Measurements from ENCODE around the gene LRRFIP1.
"Not testable (repeated sequence)": the region's sequence is repeated elsewhere in the genome, so short reads cannot be mapped to it uniquely, and the experiment has no call there.

Gene LRRFIP1

DNA sequence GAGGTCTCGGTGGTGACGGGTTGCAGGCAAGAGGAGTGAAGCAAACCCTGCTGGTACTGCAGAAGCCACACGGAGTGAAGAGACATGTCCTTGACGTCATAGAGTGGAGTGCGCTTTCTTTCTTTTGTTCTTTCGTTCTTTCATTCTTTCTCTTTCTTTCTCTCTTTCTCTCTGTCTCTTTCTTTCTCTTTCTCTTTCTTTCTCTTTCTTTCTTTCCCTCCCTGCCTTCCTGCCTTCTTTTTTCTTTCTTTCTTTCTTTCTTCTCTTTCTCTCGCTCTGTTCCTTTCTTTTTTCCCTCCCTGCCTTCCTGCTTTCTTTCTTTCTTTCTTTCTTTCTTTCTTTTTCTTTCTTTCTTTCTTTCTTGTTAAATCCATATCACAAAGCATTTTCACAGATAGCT lies 39.2 kb downstream of the LRRFIP1 start:
- no peak for DNase-seq

DNA sequence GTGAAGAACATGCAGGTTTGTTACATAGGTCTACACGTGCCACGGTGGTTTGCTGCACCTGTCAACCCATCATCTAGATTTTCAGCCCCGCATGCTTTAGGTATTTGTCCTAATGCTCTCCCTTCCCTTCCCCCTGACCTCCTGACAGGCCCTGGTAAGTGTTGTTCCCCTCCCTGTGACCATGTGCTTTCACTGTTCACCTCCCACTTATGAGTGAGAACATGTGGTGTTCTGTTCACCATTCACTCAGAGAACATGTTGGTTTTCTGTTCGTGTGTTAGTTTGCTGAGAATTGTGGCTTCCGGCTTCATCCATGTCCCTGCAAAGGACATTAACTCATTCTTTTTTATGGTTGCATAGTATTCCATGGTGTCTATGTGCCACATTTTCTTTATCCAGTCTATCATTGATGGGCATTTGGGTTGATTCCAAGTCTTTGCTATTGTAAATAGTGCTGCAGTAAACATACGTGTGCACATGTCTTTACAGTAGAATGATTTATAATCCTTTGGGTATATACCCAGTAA lies 39.7 kb downstream of the LRRFIP1 start:
- DNase-seq: not testable (repeated sequence)

DNA sequence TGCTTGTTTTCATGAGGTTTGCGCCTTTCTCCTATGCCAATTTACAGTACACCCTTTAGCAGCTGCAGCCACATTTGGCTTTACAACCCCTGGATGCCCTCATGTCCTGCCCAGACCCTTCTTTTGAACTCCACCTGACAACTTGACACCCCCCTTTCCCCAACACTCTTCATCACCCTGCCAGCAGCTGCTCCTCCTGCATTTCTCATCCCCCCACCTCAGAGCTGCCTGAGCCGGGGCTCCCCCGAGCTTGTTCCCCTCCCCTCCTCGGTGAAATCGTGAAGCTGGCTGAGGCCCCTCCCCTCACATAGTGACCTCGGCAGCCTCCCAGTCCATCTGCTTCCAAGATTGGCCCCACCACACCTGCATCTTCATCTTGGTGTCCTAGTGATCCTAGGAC lies 40.5 kb downstream of the LRRFIP1 start:
- DNase-seq: no peak

DNA sequence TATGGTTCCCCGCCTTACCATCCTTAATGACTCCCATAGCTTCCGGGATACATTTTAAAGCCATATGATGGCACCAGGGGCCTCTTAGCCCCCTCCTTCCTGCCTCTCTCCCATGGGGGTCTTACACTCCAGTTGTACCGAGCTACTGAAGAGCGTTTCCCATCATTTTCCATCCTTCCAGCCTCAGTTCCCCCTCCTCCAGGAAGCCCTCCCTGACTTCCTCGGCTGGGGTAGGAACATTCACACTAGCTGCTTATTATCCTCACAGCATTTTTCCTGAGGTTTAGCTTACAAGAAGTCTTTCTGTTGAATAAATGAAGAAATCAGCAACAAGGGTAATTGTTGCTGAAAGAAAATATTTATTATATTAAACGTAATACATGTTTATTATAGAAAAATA lies 41.1 kb downstream of the LRRFIP1 start:
- no peak for DNase-seq

DNA sequence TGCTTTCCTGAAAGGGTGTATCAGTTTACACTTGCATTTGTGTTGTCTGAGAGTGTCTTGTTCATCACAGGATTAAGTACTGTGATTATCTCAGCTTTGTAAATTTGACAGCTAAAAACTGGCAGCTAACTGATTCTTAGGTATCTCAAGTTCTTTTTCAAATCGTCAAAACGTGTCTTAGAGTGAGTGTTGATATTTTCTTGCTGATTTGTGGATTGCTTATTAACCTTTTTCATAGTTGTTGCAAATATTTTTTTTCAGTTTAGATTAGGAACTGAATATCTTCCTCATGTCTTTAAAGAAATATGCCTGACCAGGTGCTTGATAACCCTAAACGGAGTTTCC lies 41.9 kb downstream of the LRRFIP1 start:
- DNase-seq: no peak

DNA sequence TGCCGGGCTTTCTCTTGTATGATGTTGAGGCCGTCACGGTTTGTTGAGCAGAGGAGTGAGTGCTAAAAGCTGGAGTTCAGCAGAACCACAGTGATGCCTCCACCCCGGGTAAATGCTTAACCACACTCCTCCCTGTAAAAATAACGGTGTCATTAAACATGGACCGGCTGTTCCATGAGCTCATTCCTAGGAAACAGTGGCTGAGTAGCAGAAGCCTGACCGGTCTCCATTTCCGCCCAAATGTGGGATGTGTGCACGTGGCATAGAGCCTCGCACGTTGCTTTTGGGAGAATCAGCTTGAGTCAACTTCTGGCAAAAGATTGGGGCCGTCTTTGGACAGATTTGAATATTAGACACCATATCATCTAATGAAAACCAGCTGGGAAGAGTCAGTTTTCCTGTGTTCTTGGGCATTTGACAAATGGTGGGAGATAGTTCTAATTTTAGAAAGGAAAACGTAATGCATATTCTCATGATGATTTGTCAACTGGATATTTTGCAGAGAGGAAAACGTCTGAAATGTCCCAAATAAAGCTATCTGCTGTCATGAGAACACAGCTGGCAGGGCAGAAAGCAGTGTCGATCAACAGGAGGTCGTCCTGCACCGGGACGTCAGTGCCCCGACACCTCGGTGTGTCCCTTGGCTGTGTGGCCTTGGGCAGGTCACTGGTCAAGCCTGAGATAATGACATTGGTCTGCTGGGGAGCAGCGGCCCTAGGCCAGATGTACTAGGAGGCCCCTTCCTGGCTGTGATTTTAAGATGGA lies 42.4 kb downstream of the LRRFIP1 start:
- no peak for DNase-seq

DNA sequence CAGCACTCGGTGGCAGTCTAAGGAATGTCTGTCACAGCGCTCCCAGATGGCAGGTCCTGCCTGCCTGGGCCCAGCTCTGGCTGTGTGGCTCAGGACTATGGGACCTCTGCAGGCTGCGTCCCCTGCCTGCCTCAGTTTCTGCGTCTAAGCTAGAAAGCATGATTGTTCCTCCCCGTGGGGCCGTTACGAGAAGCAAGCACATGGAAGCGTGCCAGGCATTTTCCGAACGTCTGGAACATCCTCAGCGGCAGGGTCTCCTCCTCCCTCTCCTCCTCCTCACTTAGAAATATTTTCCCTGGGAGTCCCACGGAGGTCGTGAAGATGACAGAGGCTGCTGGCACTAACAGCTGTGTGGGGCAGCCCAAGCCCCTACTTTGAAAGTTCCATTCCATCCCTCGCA lies 43.3 kb downstream of the LRRFIP1 start:
- DNase-seq: no peak

DNA sequence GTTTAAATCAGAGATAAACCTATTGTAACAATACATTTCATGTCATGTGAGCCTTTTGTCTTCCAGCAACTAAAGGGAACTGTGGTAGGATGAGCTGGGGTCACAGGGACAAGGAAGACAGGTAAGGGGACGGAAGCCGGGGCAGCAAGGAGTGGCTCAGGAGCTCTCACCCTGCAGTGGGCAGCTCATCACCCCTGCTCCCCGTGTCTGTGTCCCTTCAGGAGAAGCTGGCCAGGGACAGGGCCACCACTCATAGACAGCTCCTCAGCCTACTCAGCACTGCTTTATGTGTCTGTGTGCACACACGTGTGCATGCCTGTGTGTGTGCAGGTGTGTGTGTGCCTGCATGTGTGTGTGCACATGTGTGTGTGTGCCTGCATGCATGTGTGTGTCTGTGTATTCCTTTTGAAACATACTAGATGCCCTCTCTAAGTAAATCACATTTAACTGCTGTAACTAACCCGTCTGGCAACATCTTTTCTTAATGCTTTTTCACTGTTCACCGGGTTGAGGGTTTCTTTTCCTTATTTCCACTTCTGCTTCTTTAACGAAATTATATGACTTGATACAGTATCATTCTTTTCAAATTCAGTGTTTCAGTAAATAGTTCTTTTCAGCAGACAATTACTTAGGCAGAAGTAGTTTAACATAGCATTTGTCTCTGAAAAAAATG lies 44.2 kb downstream of the LRRFIP1 start:
- no peak for DNase-seq

DNA sequence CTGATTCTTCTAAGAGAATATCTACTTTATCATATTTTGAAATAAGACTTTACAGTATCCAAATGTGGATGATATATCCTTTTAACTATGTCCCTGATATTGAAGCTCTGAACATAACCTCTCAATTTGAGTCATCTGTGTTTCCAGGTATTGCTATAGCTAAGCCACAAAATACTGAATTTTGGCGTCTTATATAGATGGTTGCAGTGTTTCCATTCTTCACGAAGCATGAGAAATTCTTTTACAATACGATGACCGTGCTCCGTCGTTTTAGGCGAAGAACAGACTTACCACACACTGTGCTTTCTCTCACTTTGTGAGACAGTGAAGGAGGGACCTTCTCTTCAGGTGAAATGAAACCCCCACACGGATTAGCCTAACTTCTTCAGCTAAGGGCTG lies 45.3 kb downstream of the LRRFIP1 start:
- DNase-seq: no peak

DNA sequence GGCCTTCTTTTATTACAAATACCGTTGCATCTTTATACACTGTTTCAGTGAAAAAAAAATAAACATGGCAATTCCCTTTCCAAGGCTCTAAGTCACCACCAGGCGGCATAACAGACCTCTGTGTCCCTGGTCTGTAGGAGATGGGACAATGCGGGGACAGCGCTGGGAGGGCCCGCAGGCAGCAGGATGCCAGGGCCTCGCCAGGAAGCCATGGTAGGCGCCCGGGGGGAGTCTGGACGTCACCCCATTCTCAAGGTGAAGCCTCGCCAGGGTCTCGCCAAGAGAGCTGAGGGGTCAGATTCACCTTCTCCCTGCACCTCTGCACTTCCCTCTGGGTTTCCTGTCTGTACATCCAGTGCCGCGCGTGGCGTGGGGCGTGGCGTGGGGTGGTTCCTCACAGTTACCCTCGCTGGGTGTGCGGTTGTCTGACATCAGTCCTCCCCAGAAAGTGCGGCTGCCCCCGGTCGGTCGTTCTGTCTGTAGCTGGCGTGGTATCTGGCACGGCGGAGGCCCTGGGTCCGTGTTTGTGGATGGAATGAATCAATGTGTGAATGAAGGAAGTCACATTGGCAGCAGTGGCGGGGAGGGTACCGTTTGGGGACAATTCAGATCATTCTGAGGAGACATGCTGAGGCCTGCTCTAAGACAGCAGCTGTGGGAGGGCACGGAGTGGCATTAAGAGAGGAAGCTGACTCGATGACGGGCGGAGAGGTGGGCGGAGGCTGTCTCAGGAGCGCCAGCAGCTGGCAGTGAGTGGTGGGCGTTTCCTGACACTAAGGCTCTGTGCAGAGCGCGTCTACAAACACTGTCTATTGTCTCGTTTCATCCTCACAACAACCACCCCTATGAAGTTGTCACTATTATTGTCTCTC lies 46.0 kb downstream of the LRRFIP1 start:
- DNase-seq: peak; percentile 69

DNA sequence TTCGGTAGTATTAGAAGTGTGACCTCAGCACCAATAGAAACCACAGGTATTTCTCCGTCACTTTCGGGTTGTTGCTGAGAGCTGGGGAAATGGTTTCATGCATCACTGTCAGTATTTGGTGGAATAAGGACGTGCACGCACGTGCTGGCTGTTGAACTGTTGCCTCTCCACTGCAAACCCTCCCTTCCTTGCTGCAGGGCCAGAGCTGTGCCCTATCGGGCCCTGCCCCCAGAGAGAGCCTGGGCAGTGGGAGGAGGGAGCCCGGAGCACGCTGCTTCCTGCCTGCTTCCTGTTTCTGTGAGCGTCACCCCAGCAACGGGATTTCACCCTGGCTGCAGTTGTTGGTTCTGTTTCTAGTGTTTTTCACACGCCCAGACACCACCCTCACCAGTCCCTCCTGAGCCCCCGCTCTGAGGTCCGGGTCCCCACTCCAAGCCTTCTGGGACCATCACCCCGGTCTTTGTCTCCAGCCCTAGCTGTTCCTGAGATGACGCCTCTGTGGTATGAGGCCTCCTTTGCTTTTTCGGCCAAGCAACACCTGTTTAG lies 47.4 kb downstream of the LRRFIP1 start:
- DNase-seq: peak; percentile 90

DNA sequence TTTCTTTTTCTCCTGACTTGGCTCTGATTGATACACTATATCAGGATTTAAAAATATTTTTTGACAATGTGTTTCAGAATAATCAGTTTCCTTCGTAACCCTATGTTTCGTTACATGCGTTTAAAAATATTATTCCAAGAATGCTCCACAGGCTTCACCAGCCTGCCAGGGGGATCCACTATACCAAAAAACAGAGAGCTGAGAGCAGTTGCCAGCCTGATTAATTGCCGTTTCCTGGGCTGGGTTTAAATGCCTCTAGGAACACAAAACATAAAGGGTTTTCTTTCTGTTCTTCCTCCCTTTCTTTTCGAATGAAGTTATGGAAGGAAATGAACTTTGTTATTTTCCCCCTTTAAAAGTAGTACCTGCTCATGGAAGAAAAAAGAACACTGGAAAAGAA lies 47.9 kb downstream of the LRRFIP1 start:
- DNase-seq: no peak

DNA sequence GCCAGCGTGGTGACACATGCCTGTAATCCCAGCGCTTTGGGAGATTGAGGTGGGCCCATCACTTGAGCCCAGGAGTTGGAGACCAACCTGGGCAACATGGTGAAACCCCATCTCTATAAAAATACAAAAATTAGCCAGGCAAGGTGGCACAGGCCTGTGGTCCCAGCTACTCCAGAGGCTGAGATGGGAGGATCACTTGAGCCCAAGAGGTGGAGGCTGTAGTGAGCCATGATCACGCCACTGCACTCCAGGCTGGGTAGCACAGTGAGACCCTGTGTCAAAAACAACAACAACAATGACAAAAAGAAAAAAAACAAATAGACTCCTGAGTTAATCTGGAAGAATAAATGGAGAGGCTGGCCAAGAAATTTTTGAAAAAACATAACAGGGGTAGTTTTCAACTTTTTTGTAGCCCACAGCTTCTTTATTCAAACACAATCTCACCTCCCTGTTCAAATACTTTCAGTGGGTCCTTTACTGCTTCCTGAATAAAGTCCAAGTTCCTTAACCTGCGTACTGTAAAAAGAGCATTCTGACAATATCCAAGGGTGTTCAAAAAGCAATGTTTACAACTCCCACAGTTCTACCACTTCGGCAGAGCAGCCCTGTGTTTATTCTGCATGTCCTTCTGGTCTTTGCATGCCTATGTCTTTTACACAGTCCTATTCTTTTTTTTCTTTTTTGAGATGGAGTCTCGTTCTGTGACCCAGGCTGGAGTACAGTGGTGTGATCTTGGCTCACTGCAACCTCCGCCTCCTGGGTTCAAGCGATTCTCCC lies 53.5 kb downstream of the LRRFIP1 start:
- DNase-seq: no peak

DNA sequence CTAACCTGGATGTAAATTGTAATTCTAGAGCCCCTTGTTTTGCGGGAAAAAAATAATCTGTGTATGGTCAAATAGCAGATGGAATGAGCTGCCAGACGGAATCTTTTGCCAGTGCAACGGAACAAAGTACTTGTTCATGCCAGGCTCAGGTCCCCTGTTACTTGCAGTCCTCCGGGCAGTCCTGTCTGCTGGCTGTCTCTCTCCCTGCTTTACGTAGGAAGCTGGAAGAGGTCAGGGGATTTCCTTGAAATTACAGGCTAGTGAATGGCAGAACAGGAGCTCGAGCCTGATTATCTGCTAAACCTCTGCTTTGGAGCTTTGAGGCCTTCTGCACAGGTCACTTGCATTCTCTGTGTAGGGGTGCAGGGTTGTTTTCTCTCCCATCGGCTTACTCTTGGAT lies 54.8 kb downstream of the LRRFIP1 start:
- DNase-seq: no peak

DNA sequence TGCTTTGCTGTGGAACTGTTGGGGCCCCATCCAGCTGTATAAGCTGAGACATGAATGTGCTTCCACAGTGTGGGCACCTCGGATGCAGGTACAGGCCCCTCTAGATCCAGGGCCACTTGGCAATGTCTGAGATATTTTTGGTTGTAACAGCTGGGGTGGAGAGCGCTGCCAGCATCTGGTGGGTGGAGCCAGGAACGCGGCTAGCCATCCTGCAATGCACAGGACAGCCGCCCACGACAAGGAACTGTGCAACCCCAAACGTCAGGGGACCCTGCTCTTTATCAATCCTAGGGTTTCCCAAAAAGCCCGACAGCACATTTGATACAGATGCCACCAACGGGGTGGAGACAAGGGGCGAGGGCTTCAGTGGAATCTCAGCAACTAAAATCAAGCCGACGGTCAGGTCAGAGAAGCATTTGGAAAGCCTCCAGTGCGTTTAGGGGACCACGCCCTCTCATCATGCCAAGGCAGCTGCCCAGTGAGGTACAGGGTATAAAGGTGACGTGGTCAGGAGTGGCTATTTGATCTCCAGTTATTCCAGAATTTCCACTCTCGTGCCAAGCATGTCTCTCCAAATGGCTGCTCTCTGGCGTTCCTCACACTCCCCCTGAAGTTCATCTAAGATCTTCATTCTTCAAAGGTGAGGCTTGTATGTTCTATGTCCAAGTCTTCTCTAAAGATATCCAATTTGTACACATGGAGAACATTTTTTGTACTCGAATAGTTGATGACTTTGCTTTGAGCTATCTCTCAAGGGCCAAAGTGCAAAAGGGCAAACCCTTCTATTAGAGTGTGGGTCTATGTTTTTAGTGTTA lies 55.7 kb downstream of the LRRFIP1 start:
- DNase-seq: no peak

DNA sequence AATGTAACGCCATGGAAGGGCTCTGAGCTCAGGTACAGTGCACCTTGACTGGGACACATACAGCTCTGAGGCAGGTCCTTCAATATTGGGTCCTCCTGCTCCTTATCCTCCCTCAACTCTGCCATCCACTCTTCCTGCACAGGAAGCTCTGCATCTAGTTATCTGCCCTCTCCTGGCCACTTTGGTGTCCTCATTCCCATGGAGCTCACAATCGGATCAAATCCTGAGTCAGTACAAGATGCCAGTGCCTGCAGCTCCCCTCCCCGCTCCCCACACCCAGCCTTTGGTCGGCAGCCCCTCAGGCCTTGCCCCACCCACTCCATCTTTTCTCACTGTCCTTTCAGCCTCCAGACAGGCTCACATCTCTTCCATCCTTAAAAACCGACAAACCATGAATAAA lies 58.0 kb downstream of the LRRFIP1 start:
- DNase-seq: no peak

DNA sequence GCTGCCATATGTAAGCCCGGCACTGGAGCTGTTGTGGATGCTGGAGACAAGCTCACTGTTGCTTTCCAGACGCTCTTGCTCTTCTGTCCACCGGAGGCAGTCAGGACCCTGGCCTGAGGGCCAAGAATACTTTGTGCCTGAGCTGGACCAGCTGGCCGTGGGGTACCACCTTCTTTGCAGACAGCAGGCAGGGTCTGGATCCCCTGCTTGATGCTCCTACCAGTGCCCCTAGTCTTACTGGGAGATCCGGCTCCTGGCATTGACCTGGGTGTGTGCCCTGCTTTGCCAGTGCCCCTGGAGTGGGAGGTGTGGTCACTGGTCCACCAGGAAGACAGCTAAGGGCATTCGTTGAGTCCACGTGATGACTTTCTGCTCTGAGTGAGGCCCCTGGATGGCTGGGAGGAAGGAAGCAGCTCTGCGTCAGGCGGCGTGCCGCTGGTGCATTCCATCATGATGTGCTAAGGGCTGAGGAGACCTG lies 59.3 kb downstream of the LRRFIP1 start:
- no peak for DNase-seq

DNA sequence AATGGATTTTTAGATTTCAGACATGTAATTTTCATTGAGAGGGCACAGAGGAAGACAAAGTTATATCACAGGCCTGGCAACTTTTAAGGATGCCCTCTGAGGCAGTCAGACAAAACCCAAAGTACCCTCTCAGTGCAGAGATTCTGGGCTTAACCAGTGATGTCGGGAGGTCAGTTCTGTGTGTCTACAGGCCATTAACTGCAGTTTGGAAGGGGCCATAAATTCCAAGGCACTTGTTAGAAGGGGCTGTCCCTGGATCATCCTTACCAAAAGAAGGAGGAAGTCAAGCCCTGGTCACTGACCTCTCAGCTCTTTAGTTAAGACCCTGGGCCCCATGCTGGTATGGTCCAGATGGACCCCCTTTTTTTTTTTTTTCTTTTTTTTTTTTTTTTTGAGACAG lies 60.7 kb downstream of the LRRFIP1 start:
- DNase-seq: no peak

DNA sequence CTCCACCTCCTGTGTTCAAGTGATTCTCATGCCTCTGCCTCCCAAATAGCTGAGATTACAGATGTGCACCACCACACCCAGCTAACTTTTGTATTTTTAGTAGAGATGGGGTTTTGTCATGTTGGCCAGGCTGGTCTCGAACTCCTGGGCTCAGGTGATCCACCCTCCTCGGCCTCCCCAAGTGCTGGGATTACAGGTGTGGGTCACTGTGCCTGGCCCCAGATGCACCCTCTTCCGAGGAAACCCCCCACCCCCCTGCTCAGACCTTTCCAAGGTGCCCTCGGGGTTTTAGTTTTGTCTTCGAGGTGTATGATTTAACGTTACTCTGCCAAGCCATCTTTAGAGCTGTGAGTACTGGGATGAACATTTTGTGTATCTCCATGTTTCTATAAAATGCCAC lies 61.2 kb downstream of the LRRFIP1 start:
- DNase-seq: not testable (repeated sequence)

DNA sequence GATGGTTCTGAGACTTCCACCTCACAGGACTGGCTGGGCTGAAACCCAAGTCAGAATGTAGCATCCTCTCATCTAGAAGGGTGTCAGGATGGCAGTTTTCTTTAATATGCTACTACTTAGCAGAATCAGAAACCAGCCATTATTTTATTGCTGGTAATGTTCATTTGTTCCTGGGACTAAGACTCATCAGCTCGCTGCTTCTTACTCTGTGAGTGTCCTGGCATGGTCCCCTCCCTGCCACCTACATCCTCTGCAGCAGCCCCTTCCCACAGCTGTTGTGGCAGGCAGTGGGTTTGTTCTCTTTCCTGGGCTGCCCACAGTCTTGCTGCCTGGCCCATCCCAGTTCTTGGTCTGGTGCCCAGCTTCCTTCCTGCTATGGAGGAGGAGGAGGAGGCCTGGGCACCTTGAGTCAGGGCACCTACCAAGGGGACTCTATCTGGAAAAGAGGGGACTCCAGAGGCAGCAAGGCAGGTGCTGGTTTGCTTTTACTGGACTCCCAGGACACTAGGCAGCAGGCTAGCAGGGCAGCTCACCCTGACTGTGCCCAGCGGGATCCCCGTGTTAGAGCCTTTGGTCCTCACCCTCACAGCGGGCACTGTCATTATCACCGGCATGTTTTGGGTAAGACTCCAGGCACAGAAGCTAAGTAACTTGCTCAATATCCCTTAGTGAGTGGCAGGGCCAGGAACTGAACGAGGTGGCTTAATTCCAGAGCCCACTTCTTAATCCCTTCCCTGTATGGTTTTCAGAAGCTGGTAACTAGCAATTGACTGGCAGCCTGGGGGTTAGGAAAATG lies 62.1 kb downstream of the LRRFIP1 start:
- no peak for DNase-seq

All from RPMI8226 (cell line).